ENCODE results near the gene ARHGEF7.
A peak's percentile ranks its signal among the peaks of the same experiment; 100 is the strongest.
"Not testable (repeated sequence)": the region's sequence is repeated elsewhere in the genome, so short reads cannot be mapped to it uniquely, and the experiment has no call there.

ARHGEF7 gene

DNA sequence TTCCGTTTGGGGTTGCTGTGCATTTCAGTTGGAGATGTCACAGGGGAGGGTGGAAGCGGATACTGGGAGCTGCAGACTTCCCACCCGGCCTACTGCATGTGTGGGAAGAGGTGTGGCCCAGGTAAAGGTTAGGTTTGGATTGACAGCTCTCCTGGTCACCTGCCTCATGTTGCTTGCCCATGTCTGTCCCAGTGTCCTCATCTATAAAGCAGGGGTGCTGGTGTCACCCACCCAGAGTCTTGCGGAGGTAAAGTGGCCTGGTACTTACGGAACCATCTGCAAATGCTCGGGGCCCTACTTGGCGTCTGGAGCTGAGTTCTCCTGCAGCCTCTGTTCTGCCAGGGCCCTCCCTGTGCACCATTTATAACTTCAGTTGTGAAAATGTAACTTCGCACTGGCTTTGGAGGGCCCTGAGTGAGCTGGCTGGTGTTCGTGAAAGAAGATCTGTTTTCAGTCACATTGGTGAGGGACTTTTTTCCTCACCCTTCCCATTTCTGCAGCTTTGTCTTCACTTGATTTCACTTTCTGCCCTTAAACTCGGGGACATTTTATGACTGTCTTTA is 140.2 kb downstream of the ARHGEF7 start:
- H3K4me1 ChIP-seq, result no peaks in the 10 kb centered on the region
- no peak for TF ChIP-seq Cebpa-rat (IDR thresholded peaks at IDR 0.05)
- peaks cover 30% of the 10 kb centered on the region for H4K20me1 ChIP-seq
- peaks cover 97% of the 10 kb centered on the region for H3K36me3 ChIP-seq
- no peaks in the 10 kb centered on the region for H3K27me3 ChIP-seq
- H3K9me3 ChIP-seq, result peaks cover 84% of the 10 kb centered on the region
- no peak overlapping the region for H3K4me3 ChIP-seq
- no peak overlapping the region for H3K27ac ChIP-seq
- H3K9ac ChIP-seq, result no peak overlapping the region
- H3K4me2 ChIP-seq, result no peak overlapping the region

DNA sequence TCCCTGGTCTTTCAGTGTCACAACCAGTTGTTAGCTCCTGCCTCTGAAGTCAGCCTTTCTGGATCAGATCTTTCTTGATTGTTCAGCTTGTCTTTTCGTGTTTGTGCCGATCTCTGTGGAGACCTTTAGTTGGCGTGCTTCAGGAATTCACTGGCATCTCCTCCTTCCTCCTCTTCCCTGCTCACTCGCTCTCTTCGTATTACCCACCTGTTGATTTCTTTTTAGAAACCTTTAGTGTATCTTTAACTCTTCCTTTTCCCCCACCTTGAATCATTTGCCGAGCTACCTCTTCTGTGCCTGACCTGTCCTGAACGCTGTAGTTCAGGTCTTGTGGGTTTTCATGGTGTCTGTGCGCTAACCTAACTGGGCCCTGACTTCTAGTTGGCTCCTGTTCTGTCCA is 141.3 kb downstream of the ARHGEF7 start:
- peaks cover 82% of the 10 kb centered on the region for H3K9me3 ChIP-seq
- peaks cover 87% of the 10 kb centered on the region for H3K36me3 ChIP-seq
- H3K9ac ChIP-seq, result no peak overlapping the region
- TF ChIP-seq Cebpa-rat (IDR thresholded peaks at IDR 0.05), result no peak
- H3K4me2 ChIP-seq, result no peak overlapping the region
- H3K4me3 ChIP-seq, result no peak overlapping the region
- H3K27me3 ChIP-seq, result no peaks in the 10 kb centered on the region
- no peaks in the 10 kb centered on the region for H3K4me1 ChIP-seq
- no peak overlapping the region for H3K27ac ChIP-seq
- H4K20me1 ChIP-seq, result peaks cover 24% of the 10 kb centered on the region; the same call in 1 of the 2 replicates

DNA sequence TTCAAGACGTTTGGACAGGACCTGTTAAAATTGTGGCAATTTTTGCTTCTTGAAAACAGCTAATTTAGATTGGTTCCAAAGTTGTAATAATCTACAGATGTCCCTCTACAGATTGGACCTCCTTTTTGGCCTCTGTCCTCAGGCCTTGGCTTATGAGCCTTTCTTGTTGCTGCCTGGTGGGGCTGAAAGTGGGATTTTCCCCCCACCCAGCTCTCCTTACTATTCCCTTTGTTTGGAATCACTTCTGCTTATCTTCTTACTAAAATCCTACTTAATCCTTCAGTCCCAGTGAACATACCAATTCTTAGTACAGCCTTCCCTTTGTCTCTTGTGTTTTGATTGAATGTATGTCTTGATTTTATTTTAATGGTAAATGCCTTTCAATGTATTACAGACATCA is 141.8 kb downstream of the ARHGEF7 start:
- Histone ChIP-seq H4K20me1 (peaks cover 24% of the 10 kb centered on the region; the same call in 1 of the 2 replicates), H3K4me2 (no peak overlapping the region), H3K4me3 (no peak overlapping the region), H3K4me1 (no peaks in the 10 kb centered on the region), H3K27ac (no peak overlapping the region), H3K36me3 (peaks cover 82% of the 10 kb centered on the region), H3K9ac (no peak overlapping the region), H3K27me3 (no peaks in the 10 kb centered on the region), H3K9me3 (peaks cover 78% of the 10 kb centered on the region)
- no peak for TF ChIP-seq Cebpa-rat (IDR thresholded peaks at IDR 0.05)

DNA sequence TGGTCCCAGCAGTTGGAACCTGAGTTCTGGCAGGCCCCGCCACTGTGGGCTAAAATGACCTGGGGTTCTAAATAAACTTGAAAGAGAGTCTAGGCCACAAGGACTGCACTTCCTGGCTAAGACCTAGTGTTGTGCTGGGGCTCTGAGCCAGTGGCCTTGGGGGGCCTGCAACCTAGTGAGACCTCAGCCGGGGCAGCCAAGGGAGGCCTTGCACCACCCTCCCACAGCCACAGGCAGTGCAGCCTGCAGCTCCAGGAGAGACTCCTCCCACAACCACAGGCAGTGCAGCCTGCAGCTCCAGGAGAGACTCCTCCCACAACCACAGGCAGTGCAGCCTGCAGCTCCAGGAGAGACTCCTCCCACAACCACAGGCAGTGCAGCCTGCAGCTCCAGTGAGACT is 142.8 kb downstream of the ARHGEF7 start:
- not testable (repeated sequence) for H3K9ac ChIP-seq, H3K4me3 ChIP-seq, H3K4me1 ChIP-seq, H3K4me2 ChIP-seq, H3K27me3 ChIP-seq, H3K27ac ChIP-seq
- peaks cover 70% of the 10 kb centered on the region for H3K9me3 ChIP-seq
- peaks cover 81% of the 10 kb centered on the region for H3K36me3 ChIP-seq
- H4K20me1 ChIP-seq, result peaks cover 30% of the 10 kb centered on the region

DNA sequence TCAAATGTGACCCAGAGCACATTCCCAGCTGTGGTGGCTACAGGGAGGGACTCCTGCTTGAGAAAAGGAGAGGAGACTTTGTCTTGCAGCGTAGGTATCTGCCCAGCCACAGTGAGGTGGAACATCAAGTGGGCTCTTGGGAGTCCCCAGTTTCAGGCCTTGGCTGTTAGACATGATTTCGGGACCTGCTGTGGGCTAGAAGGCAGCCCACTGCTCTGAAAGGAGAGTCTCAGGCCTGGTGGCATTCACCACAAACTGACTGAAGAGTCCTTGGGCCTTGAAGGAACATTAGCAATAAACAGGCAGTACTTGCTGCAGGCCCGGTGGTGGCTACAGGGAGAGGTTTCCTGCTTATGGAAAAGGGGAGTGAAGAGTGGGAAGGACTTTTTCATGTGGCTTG is 143.5 kb downstream of the ARHGEF7 start:
- Histone ChIP-seq H3K4me3 (peak overlapping the region; percentile 11; the same call in 1 of the 2 replicates), H3K9ac (no peak overlapping the region), H3K9me3 (peaks cover 62% of the 10 kb centered on the region), H4K20me1 (peaks cover 38% of the 10 kb centered on the region), H3K36me3 (peaks cover 81% of the 10 kb centered on the region), H3K4me2 (no peak overlapping the region), H3K27ac (no peak overlapping the region), H3K4me1 (no peaks in the 10 kb centered on the region), H3K27me3 (no peaks in the 10 kb centered on the region)
- no peak for TF ChIP-seq Cebpa-rat (IDR thresholded peaks at IDR 0.05)

DNA sequence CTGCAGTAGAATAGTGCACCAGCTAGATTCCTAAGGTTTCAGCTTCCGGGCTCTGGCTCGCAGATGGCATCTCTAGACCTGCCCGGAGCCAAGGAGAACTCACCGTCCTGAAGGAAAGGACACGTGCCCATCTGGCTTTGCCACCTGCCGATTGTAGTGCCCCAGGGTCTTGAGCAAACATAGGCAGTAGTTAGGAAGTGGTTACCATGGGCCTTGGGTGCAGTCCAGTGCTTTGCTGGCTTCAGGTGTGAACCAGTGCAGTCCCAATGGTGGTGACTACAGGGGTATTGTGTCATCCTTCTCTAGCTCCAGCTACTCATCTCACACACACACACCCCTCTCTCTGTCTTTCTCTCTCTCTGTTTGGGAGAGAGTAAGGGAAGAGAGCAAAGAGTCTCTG is 143.9 kb downstream of the ARHGEF7 start:
- Histone ChIP-seq H3K27me3 (no peaks in the 10 kb centered on the region), H3K4me2 (no peak overlapping the region), H3K9ac (no peak overlapping the region), H3K4me3 (no peak overlapping the region; the same call in 1 of the 2 replicates), H3K36me3 (peaks cover 81% of the 10 kb centered on the region), H3K27ac (no peak overlapping the region), H3K9me3 (peaks cover 58% of the 10 kb centered on the region), H4K20me1 (peaks cover 42% of the 10 kb centered on the region), H3K4me1 (no peaks in the 10 kb centered on the region)
- TF ChIP-seq Cebpa-rat (IDR thresholded peaks at IDR 0.05), result no peak

DNA sequence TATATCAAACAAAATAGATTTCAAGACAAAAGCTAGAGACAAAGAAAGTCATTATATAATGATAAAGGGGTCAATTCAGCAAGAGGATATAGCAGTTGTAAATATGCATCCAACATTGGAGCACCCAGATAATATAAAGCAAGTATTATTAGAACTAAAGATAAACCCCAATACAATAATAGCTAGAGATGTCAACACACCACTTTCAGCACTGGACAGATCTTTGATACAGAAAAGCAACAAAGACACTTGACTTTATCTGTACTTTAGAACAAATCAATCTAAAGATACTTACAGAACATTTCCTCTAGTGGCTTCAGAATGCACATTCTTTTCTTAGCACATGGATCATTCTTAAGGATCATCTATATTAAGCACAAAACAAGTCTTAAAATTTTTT is 146.2 kb downstream of the ARHGEF7 start:
- Histone ChIP-seq H3K4me3 (no peak overlapping the region), H3K9ac (no peak overlapping the region), H3K27me3 (no peaks in the 10 kb centered on the region), H3K36me3 (peaks cover 84% of the 10 kb centered on the region), H3K4me2 (no peak overlapping the region), H3K27ac (no peak overlapping the region), H3K9me3 (peaks cover 41% of the 10 kb centered on the region), H4K20me1 (peaks cover 62% of the 10 kb centered on the region), H3K4me1 (no peaks in the 10 kb centered on the region)
- TF ChIP-seq Cebpa-rat (IDR thresholded peaks at IDR 0.05), result no peak

DNA sequence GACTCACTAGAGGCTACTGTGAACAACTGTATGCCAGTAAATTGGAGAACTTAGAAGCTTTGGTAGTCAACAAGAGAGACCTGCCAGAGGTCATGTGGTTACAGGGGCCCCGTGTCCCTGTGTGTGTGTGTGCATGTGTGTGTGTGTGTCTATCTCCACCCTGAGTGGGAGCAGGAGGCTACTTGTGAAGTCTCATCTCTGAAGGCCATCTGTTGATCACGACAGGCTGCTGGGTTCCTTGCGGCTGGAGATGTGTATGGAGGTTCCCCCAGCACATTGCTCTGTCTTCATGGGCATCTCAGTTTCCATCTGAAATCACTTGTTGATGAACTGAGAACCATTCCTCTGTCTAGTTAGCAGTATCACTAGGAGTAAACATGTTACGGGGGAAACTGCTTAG is 147.2 kb downstream of the ARHGEF7 start:
- peaks cover 84% of the 10 kb centered on the region for H3K36me3 ChIP-seq
- H3K9me3 ChIP-seq, result peaks cover 31% of the 10 kb centered on the region
- H3K9ac ChIP-seq, result no peak overlapping the region
- TF ChIP-seq Cebpa-rat (IDR thresholded peaks at IDR 0.05), result no peak
- no peak overlapping the region for H3K4me2 ChIP-seq
- no peaks in the 10 kb centered on the region for H3K27me3 ChIP-seq
- H3K4me3 ChIP-seq, result no peak overlapping the region
- H3K27ac ChIP-seq, result no peak overlapping the region
- H4K20me1 ChIP-seq, result peaks cover 63% of the 10 kb centered on the region
- H3K4me1 ChIP-seq, result no peaks in the 10 kb centered on the region

DNA sequence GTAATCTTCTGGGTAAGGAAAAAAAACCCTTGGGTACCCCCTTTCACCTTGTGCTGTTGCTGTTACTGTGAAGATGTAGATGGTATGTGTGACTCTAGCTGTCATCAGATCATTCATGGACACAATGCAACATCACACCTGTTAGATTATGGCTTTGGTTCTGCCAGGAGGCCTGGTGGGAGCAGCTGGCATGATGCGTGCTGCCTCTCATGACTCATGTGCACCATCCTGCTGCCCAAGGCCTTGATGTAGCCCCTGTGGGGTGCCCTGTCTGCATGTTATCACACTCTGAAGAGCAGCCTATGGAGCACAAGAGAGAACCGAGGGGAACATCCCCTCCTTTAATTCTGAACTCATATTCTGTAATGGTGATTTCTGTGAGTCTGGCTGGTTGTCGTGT is 147.6 kb downstream of the ARHGEF7 start:
- H3K4me1 ChIP-seq, result no peaks in the 10 kb centered on the region
- H3K27me3 ChIP-seq, result no peaks in the 10 kb centered on the region
- H3K36me3 ChIP-seq, result peaks cover 84% of the 10 kb centered on the region
- H3K27ac ChIP-seq, result no peak overlapping the region
- no peak overlapping the region for H3K4me3 ChIP-seq
- peaks cover 68% of the 10 kb centered on the region for H4K20me1 ChIP-seq
- no peak overlapping the region for H3K9ac ChIP-seq
- peaks cover 27% of the 10 kb centered on the region for H3K9me3 ChIP-seq
- TF ChIP-seq Cebpa-rat (IDR thresholded peaks at IDR 0.05), result no peak
- H3K4me2 ChIP-seq, result no peak overlapping the region

DNA sequence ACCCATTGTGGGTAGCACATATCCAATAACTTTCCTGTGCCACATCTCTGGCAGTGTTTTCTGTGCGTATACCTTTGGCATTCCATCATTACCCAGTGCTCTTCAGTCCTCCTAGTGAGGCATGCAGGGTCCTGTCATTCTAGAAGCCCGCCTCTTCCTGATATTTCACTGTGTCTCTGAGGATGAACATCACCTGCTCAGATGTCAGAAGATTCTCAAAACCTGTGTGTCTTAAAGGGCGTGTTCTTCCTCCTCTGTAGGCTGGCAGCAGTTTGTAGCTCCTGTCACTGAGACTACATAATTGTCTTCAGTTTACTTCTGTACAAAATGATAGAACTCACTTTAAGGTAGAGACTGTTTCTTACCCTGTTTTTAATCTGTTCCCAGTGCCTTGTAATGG is 148.5 kb downstream of the ARHGEF7 start:
- Histone ChIP-seq H3K4me2 (no peak overlapping the region), H3K4me1 (no peaks in the 10 kb centered on the region), H3K27me3 (no peaks in the 10 kb centered on the region), H4K20me1 (peaks cover 76% of the 10 kb centered on the region), H3K27ac (no peak overlapping the region), H3K9ac (no peak overlapping the region), H3K4me3 (no peak overlapping the region), H3K36me3 (peaks cover 84% of the 10 kb centered on the region), H3K9me3 (peaks cover 18% of the 10 kb centered on the region)
- no peak for TF ChIP-seq Cebpa-rat (IDR thresholded peaks at IDR 0.05)
